GM19372 (cell line): ENCODE data around the gene AKAP13.
A peak's percentile ranks its signal among the peaks of the same experiment; 100 is the strongest.
"Not testable (repeated sequence)": the region's sequence is repeated elsewhere in the genome, so short reads cannot be mapped to it uniquely, and the experiment has no call there.

Experiments
- ATAC-seq: cut with Tn5 transposase; IDR thresholded peaks from one replicate; pipeline ENCODE4 v1.9.1; 2021; ENCODE audit warnings: mild to moderate bottlenecking, low read depth, moderate library complexity; ENCODE audit not compliant: unreplicated experiment

Gene AKAP13

GRCh38 chr15:85793641-85794597, 413.5 kb downstream of the AKAP13 start:
- peak; percentile 41 for ATAC-seq

GRCh38 chr15:85794598-85795336, 414.4 kb downstream of the AKAP13 start, which contains the start of gene KLHL25:
Gene KLHL25, minus strand, starts transcription at chr15:85794925. Its CDS starts 25,115 bp downstream, at chr15:85769810.
- ATAC-seq = peak; percentile 97

- ATAC-seq = no peak
These were observed 415.2 kb downstream of the AKAP13 start for GRCh38 chr15:85795337-85796305.

DNA sequence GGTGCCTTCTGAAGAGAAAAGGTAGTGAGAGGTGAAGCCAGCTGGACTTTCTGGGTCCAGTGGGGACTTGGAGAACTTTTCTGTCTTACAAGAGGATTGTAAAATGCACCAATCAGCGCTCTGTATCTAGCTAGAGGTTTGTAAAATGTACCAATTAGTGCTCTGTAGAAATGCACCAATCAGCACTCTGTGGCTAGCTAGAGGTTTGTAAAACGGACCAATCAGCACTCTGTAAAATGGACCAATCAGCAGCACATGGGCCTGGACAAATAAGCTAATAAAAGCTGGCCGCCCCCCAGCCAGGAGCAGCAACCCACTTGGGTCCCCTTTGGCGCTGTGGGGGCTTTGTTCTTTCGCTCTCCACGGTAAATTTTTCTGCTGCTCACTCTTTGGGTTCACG, 416.0 kb downstream of the AKAP13 start:
- ATAC-seq = not testable (repeated sequence)
